Psoas muscle (tissue), 8 donors: ENCODE results near the gene KCNJ10. TPM values are rescaled to one million over a fixed set of nuclear protein-coding genes. Genes with fewer than 3 reads are reported as not detected.

Experiments
- ATAC-seq, 4 donors: fragments of 200-7000 bp; cut with Tn5 transposase; one replicate each; pipeline ENCODE4 v1.9.1; 2020; ENCODE audit warnings: moderate library complexity in 3 of 4, mild to moderate bottlenecking in 2 of 4
- DNase-seq, 2 donors: peaks; one replicate each; pipeline ENCODE4 v3.0.0-alpha.2; 2020
- H3K27ac ChIP-seq: fragments of 200-600 bp; one replicate; pipeline ENCODE4 v1.8.0; 2022
- H3K27me3 ChIP-seq, 3 donors: fragments of 200-600 bp in 1 of 3; one replicate each; pipeline versions ENCODE4 v1.6.1 to v1.8.0; 2013 to 2022; ENCODE audit warnings: low read length in 2 of 3, mild to moderate bottlenecking in 2 of 3, moderate library complexity in 1 of 3; ENCODE audit not compliant: insufficient read depth in 3 of 3
- H3K36me3 ChIP-seq, 2 donors: fragments of 200-600 bp in 1 of 2; one replicate each; pipeline versions ENCODE4 v1.6.1 to v1.8.0; 2013 to 2022; ENCODE audit warnings: low read depth in 1 of 2, mild to moderate bottlenecking in 1 of 2, moderate library complexity in 1 of 2; ENCODE audit not compliant: insufficient read depth in 1 of 2
- H3K4me1 ChIP-seq: fragments of 200-600 bp; one replicate; pipeline ENCODE4 v1.8.0; 2022
- H3K4me3 ChIP-seq: fragments of 200-600 bp; one replicate; pipeline ENCODE4 v1.8.0; 2022; ENCODE audit warnings: mild to moderate bottlenecking
- H3K9me3 ChIP-seq: fragments of 200-600 bp; one replicate; pipeline ENCODE4 v1.8.0; 2022
- WGBS, 3 donors: extraction: QIAGEN DNeasy Blood & Tissue Kit; methylation state at CpG; one replicate each; pipeline versions ENCODE4 v1.1.6 to v1.1.7; 2013; 5-methylcytosine and 5-hydroxymethylcytosine counted together
- intact Hi-C, 2 donors: fragments of 100-400 bp; cut with DNase I; formaldehyde crosslinking; loops; one replicate each; pipeline versions ENCODE4 v1.11.0 to v1.14.2; 2022
- polyA plus RNA-seq, 3 donors: library from polyadenylated mRNA; stranded (reverse); fragments of 200-250 nt; gene quantifications; one replicate each; pipeline ENCODE4 v1.2.3, GENCODE V29; 2013
- total RNA-seq, 4 donors: library from RNA; stranded (reverse); fragmentation: NEBNext Ultra II Directional in 2 of 4; extraction: Animal tissue kit (Norgen Biotek cat#: 25700) in 2 of 4; gene quantifications; one replicate each; pipeline versions ENCODE4 v1.2.1 to v1.2.4, GENCODE V29; 2021 to 2023
- TF ChIP-seq, protein P1 (sequence below): fragments of 200-600 bp; IDR thresholded peaks from one replicate; pipeline ENCODE4 v1.8.0; 2022; ENCODE audit warnings: antibody characterized with exemption
- donor health status: healthy with polysubstance abuse.
- donor health status: DM: no; HTN: no; CAD: no; lungs with moderate emphysema.
- donor health status: Bipolar disorder and iron deficiency.
- donor health status: healthy.
- donor health status: DM: yes; HTN: yes; CAD: no.
- donor health status: DM: no; HTN: no; CAD: no.
- donor health status: DM: no; HTN: no; CAD: no.
- donor health status: DM: yes; HTN: yes; CAD: no.

The KCNJ10 gene
- total and polyA plus RNA-seq, 7 donors, result 0.01 to 0.09 (median 0.05) TPM; not detected in 3

DNA sequence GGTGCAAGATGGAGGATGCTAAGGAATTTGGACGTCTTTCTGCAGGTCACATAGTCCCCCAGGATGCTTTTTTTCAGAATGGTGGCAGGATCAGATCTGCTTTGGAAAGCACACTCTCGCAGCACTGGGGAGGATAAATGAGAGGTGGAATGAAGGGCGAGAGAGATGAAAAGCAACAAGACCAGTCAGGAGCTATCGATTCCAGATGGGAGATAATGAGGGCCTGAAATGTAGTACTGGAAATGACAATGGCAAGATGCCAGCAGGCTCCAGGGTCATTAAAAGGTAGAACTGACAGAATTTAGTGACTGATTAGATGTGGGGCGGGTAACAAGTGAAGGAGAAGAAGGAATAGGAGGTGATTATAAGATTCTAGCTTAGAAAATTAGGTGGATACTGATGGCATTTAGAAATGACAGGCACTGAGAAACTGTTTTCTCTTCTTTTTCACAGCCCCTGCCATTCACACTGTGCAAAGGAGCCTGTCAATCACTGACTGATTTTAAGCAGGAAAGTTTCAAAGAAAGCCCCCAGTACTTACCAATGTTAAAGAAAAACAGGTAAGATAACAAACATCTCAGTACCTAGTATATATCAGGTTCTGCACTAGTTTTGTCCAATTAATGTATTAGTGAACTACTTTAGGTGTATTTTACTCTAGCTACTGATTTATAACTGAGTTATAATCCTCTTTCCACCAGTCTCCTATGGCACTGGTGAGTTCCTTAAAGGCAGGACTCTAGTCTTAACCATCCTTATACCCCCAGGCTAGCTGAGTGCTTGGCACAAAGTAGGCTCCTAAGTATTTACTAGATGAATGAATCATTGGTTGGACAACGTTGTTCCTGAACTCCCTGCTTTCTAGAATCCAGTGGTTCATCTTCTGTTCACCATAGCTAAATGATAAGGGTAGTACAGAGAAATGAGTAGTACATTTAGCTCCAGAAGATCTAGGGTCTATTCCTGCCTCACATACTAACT, 47.3 kb downstream of the KCNJ10 start:
- 59 to 73% (median 64%) methylated on average over 6 of the region's 6 CpGs for WGBS, 3 donors
- TF ChIP-seq, protein P1, sequence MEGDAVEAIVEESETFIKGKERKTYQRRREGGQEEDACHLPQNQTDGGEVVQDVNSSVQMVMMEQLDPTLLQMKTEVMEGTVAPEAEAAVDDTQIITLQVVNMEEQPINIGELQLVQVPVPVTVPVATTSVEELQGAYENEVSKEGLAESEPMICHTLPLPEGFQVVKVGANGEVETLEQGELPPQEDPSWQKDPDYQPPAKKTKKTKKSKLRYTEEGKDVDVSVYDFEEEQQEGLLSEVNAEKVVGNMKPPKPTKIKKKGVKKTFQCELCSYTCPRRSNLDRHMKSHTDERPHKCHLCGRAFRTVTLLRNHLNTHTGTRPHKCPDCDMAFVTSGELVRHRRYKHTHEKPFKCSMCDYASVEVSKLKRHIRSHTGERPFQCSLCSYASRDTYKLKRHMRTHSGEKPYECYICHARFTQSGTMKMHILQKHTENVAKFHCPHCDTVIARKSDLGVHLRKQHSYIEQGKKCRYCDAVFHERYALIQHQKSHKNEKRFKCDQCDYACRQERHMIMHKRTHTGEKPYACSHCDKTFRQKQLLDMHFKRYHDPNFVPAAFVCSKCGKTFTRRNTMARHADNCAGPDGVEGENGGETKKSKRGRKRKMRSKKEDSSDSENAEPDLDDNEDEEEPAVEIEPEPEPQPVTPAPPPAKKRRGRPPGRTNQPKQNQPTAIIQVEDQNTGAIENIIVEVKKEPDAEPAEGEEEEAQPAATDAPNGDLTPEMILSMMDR, result no peak
- DNase-seq, result no peak

DNA sequence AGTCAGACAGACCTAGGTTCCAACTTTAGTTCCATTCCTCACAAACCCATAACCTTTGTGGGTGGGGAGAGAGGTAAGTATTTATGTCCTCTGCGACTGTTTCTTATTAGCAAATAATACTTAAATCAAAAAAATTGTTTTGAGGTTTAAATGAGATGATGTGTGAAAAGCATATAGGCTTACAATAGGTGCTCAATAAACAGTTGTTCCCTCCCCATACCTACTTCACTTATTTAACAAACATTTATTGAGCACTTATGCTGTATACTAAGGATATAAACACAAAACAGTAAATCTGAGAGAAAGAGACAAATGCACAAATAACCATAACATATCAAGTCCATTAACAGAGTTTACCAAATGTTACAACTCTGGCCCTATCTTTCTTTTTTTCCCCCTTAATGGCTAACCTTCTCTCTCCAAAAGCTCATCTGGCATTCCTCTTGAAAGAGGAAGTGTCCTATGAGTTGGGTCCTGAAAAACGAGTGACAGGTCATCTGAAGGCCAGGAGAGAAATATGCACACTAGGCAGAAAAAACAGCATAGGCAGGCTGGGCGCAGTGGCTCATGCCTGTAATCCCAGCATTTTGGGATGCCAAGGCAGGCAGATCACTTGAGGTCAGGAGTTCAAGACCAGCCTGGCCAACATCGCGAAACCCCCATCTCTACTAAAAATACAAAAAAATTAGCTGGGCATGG, 48.4 kb downstream of the KCNJ10 start:
- Histone ChIP-seq H3K4me1 (no peaks in the 10 kb centered on the region), H3K36me3 (no peaks in the 10 kb centered on the region), H3K4me3 (no peak overlapping the region), H3K9me3 (no peaks in the 10 kb centered on the region), H3K27ac (no peak overlapping the region), H3K27me3 (no peaks in the 10 kb centered on the region)
- DNase-seq, result no peak
- TF ChIP-seq, protein P1, result no peak
- intact Hi-C loops, result loop anchor here in 1 of 2 donors (10.0 kb wide), 1 partner anchor 237 kb away; the partner anchor contains the start of gene DUSP23
- WGBS, 3 donors, result 67 to 81% (median 80%) methylated on average over 5 of the region's 5 CpGs
- ATAC-seq, result no peak

More for the DNA sequence above, 47.3 kb downstream of the KCNJ10 start:
- H3K4me3 ChIP-seq, result no peak overlapping the region
- no peak for ATAC-seq
- no peaks in the 10 kb centered on the region for H3K27me3 ChIP-seq
- no peak overlapping the region for H3K27ac ChIP-seq
- intact Hi-C loops, result loop anchor here in 1 of 2 donors (10.0 kb wide), 1 partner anchor 238 kb away; the partner anchor contains the start of gene DUSP23
- H3K4me1 ChIP-seq, result no peaks in the 10 kb centered on the region
- no peaks in the 10 kb centered on the region for H3K9me3 ChIP-seq
- no peaks in the 10 kb centered on the region for H3K36me3 ChIP-seq

DNA sequence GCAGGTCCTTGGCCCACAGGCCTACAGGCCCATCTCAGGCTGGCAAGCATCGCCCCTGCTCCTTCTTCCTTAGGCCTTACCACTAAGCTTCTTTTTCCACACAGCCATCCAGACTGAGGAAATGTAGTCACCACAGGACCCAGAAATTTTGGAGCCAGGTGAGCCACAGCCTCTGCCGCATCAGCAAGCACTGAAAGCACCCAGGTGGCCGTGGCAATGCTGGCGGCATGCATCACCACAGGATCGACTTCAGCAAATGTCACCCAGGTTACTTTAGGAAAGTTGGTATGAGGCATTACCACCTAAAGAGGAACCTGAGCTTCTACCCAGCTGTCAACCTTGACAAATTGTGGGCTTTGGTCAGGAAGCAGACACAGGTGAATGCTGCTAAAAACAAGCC, 49.8 kb downstream of the KCNJ10 start:
- Histone ChIP-seq H3K27ac (no peak overlapping the region), H3K36me3 (no peaks in the 10 kb centered on the region), H3K27me3 (no peaks in the 10 kb centered on the region), H3K4me3 (no peak overlapping the region), H3K4me1 (no peaks in the 10 kb centered on the region), H3K9me3 (no peaks in the 10 kb centered on the region)
- TF ChIP-seq, protein P1, result no peak
- whole genome bisulfite sequencing, 3 donors, result 86 to 91% (median 89%) methylated on average over 5 of the region's 5 CpGs
- intact Hi-C loops, result loop anchor here in 1 of 2 donors (10.0 kb wide), 1 partner anchor 235 kb away; the partner anchor contains the start of gene DUSP23
- DNase-seq (no peak), ATAC-seq (no peak)

DNA sequence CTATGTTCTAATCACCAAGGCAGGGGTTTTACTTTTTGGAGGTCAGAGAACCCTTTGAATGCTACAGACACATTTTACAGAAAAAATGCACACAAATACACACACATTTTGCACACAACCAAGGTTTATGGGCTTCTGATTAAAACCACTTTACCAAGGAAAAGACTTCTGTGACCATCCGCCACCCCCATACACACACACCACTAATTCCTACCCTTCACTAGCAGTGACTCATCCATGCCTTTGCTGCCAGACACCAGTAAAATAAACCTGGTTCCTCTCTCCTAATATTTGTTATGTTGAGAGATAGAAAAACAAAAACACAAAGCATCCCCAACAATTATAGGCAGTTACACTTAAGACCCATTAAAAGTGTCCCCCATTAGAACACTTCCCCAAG, 51.1 kb downstream of the KCNJ10 start:
- Histone ChIP-seq H3K36me3 (no peaks in the 10 kb centered on the region), H3K4me1 (no peaks in the 10 kb centered on the region), H3K27ac (no peak overlapping the region), H3K4me3 (no peak overlapping the region), H3K27me3 (no peaks in the 10 kb centered on the region), H3K9me3 (no peaks in the 10 kb centered on the region)
- TF ChIP-seq, protein P1, result no peak
- intact Hi-C loops, result no loop called here
- DNase-seq (no peak), ATAC-seq (no peak)
- WGBS, 3 donors, result 83 to 96% (median 91%) methylated on average over 1 of the region's 1 CpG
